HG03575 (cell line): Measurements from ENCODE around the gene ENKD1.

Source experiments
- ATAC-seq: cut with Tn5 transposase; IDR thresholded peaks from one replicate; pipeline ENCODE4 v1.9.1; 2021; ENCODE audit not compliant: unreplicated experiment, insufficient number of reproducible peaks, low FRiP score; ENCODE audit errors: extremely low read depth

The ENKD1 gene

DNA sequence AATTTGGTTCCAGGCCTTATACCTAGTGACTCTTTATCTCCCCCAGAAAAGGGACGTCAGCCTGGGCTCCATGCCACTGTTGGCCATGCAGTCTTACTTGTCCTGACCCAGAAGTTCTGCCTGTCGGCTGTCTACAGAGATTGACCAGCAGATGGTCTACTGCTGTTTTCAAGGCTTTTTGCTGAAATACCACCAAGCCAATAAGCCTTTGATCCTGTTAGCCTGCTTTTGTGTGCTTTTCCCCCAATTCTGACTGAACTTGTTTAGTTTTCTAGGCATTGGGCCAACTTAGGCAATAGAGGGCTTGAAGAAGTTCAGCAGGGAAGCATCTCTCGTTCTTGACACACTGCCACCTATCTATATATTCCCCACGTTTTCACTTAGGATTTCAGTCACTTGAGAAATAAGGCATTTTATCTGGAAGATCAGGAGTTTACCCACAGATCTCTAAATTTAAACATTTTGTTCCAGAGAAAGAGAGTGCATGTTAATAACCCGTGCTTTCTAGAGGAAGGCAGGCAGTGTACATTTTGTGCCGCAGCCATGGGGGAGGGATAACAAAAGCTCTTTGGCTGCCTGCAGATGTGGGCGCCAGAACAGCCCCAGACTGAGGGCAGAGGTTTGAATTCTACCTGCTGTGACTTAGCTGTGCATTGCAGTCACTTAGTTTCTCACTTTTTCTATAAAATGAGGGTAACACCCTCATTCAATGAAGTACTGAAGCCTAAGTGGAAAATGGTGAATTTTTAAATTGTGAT is 34.0 kb downstream of the ENKD1 start:
- ATAC-seq = no peak

DNA sequence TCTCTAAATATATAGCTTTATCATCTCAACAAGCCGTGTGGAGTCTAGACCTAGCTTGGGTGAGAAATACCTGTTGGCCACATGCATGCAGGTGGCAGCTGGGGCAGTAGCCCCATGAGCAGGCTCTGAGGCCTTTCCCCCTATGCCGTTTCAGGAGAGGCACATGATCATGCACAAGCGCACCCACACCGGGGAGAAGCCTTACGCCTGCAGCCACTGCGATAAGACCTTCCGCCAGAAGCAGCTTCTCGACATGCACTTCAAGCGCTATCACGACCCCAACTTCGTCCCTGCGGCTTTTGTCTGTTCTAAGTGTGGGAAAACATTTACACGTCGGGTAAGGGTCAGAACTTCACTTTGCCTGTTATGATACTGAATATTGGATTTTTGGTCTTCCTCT is 38.3 kb downstream of the ENKD1 start:
- ATAC-seq = no peak

DNA sequence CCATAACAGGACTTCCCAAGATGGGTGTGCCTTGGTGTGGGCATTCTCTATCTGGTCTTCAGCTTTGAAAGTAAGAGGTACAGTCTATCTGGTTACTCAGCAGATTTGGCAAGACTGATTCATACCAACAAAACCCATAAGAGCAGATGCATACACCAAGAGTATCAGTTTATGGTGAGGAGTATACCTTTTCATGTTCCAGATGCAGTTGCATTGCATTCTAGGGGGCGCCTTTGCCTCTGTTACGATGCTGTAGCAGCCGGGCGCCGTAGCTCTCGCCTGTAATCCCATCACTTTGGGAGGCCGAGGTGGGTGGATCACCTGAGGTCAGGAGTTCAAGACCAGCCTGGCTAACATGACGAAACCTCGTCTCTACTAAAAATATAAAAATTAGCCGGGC is 52.7 kb downstream of the ENKD1 start:
- ATAC-seq = no peak
